Osteoblast (primary cell): ENCODE data around the gene BRME1. TPM values are rescaled to one million over a fixed set of nuclear protein-coding genes. Genes with fewer than 3 reads are reported as not detected.

Source experiments
- DNase-seq: peaks from one replicate; pipeline ENCODE4 v3.0.0; 2011; ENCODE audit warnings: low spot score, mixed read lengths; ENCODE audit not compliant: insufficient read length; ENCODE audit errors: missing footprints
- H2AFZ ChIP-seq: 2 replicates; pipeline ENCODE4 v1.6.0; 2011; ENCODE audit warnings: mild to moderate bottlenecking, low read length
- H3K27ac ChIP-seq: 2 replicates; pipeline ENCODE4 v1.5.1; 2011; ENCODE audit warnings: mild to moderate bottlenecking, low read depth, low read length, moderate library complexity
- H3K27me3 ChIP-seq: 2 replicates; pipeline ENCODE4 v1.6.0; 2012; ENCODE audit warnings: mild to moderate bottlenecking, control low read depth, inconsistent platforms, low read length, moderate library complexity; ENCODE audit not compliant: insufficient read depth
- H3K36me3 ChIP-seq: 2 replicates; pipeline ENCODE4 v1.5.1; 2011; ENCODE audit warnings: mild to moderate bottlenecking, low read length, control low read depth, moderate library complexity; ENCODE audit not compliant: insufficient read depth
- H3K4me1 ChIP-seq: 2 replicates; pipeline ENCODE4 v1.5.1; 2011; ENCODE audit warnings: mild to moderate bottlenecking, low read length, control low read depth, moderate library complexity; ENCODE audit not compliant: insufficient read depth
- H3K4me2 ChIP-seq: 2 replicates; pipeline ENCODE4 v1.6.0; 2011; ENCODE audit warnings: mild to moderate bottlenecking, low read length; ENCODE audit not compliant: insufficient read depth
- H3K4me3 ChIP-seq: fragments of 200-600 bp; sonication (generic); 3 replicates; pipeline ENCODE4 v1.5.1; 2012; ENCODE audit warnings: mild to moderate bottlenecking, low read length, inconsistent platforms; ENCODE audit not compliant: insufficient read depth
- H3K79me2 ChIP-seq: 2 replicates; pipeline ENCODE4 v1.6.0; 2012; ENCODE audit warnings: mild to moderate bottlenecking, low read length, control low read depth, inconsistent platforms; ENCODE audit not compliant: insufficient read depth
- H3K9me3 ChIP-seq: 2 replicates; pipeline ENCODE4 v1.5.1; 2011; ENCODE audit warnings: low read depth, low read length, control low read depth
- H4K20me1 ChIP-seq: 2 replicates; pipeline ENCODE4 v1.6.0; 2012; ENCODE audit warnings: mild to moderate bottlenecking, low read length, control low read depth; ENCODE audit not compliant: insufficient read depth
- total RNA-seq: library from RNA; depleted of rRNA; stranded (reverse); fragments of >200 nt; gene quantifications from 2 replicates; pipeline ENCODE4 v1.2.3, GENCODE V29; 2012
- TF ChIP-seq, protein P1 (sequence below): IDR thresholded peaks from 2 replicates; pipeline ENCODE4 v1.5.1; 2011; ENCODE audit warnings: mild to moderate bottlenecking, low read depth, low read length, moderate library complexity; ENCODE audit errors: extremely low read depth

Gene BRME1
- total RNA-seq, 1 donor = 0.72 TPM

DNA sequence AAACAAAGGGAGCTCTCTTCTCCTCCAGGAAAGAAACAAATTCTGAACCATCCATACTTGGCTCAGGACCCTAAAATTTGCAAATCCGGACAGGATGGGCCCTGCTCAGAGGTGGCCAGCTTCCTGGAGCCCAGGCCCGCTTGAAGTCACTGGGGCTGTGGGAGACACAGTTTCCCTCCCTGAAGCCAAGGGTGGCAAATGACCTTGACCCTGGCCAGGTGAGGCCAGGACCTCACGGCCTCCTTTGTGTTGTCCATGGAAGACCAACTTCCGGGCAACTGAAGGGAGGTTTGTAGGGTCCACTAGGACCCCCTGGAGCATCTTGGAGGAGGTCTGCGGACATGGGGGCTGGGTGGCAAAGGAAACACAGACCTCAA lies 23.5 kb downstream of the BRME1 start:
- TF ChIP-seq, protein P1, sequence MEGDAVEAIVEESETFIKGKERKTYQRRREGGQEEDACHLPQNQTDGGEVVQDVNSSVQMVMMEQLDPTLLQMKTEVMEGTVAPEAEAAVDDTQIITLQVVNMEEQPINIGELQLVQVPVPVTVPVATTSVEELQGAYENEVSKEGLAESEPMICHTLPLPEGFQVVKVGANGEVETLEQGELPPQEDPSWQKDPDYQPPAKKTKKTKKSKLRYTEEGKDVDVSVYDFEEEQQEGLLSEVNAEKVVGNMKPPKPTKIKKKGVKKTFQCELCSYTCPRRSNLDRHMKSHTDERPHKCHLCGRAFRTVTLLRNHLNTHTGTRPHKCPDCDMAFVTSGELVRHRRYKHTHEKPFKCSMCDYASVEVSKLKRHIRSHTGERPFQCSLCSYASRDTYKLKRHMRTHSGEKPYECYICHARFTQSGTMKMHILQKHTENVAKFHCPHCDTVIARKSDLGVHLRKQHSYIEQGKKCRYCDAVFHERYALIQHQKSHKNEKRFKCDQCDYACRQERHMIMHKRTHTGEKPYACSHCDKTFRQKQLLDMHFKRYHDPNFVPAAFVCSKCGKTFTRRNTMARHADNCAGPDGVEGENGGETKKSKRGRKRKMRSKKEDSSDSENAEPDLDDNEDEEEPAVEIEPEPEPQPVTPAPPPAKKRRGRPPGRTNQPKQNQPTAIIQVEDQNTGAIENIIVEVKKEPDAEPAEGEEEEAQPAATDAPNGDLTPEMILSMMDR = no peak
- Histone ChIP-seq H3K79me2 (no peaks in the 10 kb centered on the region), H3K36me3 (no peaks in the 10 kb centered on the region), H3K4me1 (peaks cover 25% of the 10 kb centered on the region), H3K4me2 (no peak overlapping the region), H3K4me3 (no peak overlapping the region), H2AFZ (peak overlapping the region; percentile 88), H3K27me3 (no peaks in the 10 kb centered on the region), H4K20me1 (no peaks in the 10 kb centered on the region), H3K27ac (no peak overlapping the region), H3K9me3 (no peaks in the 10 kb centered on the region)
- DNase-seq = peak; percentile 56

DNA sequence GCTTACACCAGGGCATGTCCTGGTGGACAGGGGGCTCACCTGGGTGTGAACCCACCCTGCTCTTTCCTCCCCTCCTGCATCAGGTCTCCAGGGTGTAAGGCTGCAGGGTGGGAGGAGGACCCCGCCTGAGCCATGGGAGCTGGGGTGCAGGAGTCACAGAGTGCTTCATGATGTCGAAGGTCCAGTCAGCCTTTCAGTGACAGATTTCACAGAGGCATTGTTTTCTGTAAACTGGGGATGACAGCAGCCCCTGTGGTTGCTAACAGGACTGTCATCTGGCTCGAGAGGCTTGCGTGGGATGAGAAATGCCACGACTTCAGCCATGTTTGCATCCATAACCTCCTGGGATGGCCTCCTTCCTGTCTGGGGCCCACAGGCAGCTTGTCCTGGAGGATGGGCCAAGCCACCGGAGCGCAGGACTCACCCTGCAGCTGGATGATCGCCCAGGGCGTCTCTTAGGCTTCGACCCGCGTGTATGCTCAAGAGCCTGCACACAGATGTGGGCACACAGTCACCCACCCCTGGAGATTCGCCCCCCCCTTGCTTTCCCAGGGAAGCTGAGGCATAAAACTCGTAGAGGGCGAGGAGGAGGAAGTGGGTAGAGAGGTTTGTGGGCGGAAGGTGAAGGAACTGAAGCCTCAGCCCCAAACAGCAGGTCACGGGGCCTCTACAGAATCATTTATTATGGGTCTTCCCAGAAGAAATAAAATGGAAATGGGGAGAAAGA lies 24.1 kb downstream of the BRME1 start:
- no peaks in the 10 kb centered on the region for H3K9me3 ChIP-seq
- peak overlapping the region; percentile 48 for H3K27ac ChIP-seq
- H3K79me2 ChIP-seq = no peaks in the 10 kb centered on the region
- TF ChIP-seq, protein P1 = no peak
- H2AFZ ChIP-seq = peak overlapping the region; percentile 88
- peak overlapping the region; percentile 10 for H3K4me3 ChIP-seq
- no peaks in the 10 kb centered on the region for H3K36me3 ChIP-seq
- peak; percentile 99 for DNase-seq
- H4K20me1 ChIP-seq = no peaks in the 10 kb centered on the region
- H3K27me3 ChIP-seq = no peaks in the 10 kb centered on the region
- H3K4me1 ChIP-seq = peaks cover 20% of the 10 kb centered on the region
- H3K4me2 ChIP-seq = peak overlapping the region; percentile 16

DNA sequence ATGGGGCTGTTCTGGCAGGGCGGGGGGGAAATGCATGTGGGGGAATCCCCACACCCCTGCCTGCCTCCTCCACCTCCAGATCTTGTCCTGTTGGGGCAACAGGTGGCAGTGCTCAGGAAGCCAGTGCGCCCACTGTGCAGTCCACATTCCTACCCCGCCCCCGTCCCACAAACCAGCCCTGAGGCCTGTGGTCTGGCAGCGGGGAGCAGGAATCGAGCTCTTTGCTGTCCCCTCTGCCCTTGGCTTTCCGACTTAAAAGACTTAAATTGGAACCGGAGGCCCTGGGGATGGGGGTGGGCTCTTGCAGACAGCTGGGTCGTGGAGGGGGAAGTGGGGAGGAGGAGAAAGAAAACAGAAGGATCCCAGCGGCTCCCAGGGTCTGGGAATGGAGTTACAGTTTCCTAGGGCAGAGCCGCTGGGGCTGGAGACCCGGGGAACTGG lies 24.6 kb downstream of the BRME1 start:
- peak; percentile 81 for DNase-seq
- H3K9me3 ChIP-seq = no peaks in the 10 kb centered on the region
- H3K4me3 ChIP-seq = peak overlapping the region; percentile 10
- H3K4me2 ChIP-seq = peak overlapping the region; percentile 16
- TF ChIP-seq, protein P1 = no peak
- peak overlapping the region; percentile 88 for H2AFZ ChIP-seq
- no peaks in the 10 kb centered on the region for H3K79me2 ChIP-seq
- no peaks in the 10 kb centered on the region for H3K27me3 ChIP-seq
- H3K27ac ChIP-seq = peak overlapping the region; percentile 48
- peaks cover 20% of the 10 kb centered on the region for H3K4me1 ChIP-seq
- H4K20me1 ChIP-seq = no peaks in the 10 kb centered on the region
- H3K36me3 ChIP-seq = no peaks in the 10 kb centered on the region

DNA sequence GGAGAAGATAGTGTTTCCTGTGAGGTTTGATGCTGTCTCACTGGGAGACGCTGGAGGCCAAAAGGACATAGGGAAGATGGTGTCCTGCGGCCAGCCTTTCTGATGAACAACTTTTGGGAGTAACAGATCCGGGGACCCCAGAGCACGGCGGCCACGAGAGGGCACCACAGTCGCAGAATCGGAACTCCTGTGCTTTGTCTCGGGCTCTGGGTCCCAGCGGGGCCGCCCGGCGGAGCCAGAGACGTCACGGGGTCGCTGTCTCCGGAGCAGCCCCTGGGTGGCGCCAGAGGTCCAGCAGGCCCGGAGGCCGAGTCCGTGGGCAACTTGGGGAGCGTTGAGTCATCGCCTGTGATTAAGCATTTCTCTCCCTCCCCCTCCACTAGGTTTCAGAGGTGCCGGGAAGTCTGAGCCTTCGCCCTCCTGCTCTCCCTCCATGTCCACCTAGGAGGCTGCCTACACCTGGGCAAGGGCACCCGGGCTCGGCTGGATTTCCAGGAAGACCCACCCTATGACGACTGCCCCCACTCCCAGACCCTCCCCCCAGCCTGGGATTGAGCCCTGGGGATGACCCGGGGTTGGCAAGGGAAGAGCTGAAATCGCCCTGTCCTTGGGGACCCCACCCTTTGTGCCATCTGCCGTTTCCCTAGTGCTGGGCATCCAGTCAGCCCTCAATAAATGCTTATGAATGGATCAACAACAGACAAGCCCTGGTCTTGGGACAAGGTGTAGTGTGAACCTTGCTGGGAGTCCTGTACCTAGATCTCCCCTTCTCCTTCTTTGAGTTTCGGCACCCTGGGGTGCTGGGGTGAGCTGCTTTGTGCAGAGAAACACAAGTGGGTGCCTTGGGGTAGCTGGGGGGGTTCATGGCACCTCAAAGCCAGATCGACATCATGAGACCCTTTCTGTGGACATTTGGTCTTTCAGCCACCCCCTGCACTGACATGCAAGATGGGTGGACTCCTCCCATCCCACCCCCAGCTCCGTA lies 25.6 kb downstream of the BRME1 start:
- TF ChIP-seq, protein P1 = peak; percentile 98
- H4K20me1 ChIP-seq = no peaks in the 10 kb centered on the region
- H3K4me1 ChIP-seq = peaks cover 20% of the 10 kb centered on the region
- H2AFZ ChIP-seq = peak overlapping the region; percentile 87
- H3K4me3 ChIP-seq = peak overlapping the region; percentile 59
- H3K27ac ChIP-seq = peak overlapping the region; percentile 70
- H3K4me2 ChIP-seq = peak overlapping the region; percentile 88
- H3K79me2 ChIP-seq = no peaks in the 10 kb centered on the region
- H3K27me3 ChIP-seq = no peaks in the 10 kb centered on the region
- H3K36me3 ChIP-seq = no peaks in the 10 kb centered on the region
- peak; percentile 100 for DNase-seq
- H3K9me3 ChIP-seq = no peaks in the 10 kb centered on the region
